Measurements from ENCODE around the gene KCNQ1.

The KCNQ1 gene

GRCh38 chr11:2858995-2859698 is 414.3 kb downstream of the KCNQ1 start:
- no peak overlapping the region for H3K4me3 ChIP-seq (ENCODE audit: low read depth, low read length)
- no peaks in the 10 kb centered on the region for H3K36me3 ChIP-seq
- H3K27me3 ChIP-seq (ENCODE audit: insufficient read depth, low read depth, severe bottlenecking) = no peaks in the 10 kb centered on the region
- no peaks in the 10 kb centered on the region for H3K9me3 ChIP-seq (ENCODE audit: severe bottlenecking)
- no peak for DNase-seq
- H3K27ac ChIP-seq = no peak overlapping the region
- TF ChIP-seq CTCF (IDR thresholded peaks at IDR 0.05; ENCODE audit: low read depth, low read length) = no peak

- TF ChIP-seq CTCF (IDR thresholded peaks at IDR 0.05; ENCODE audit: low read depth, low read length) = no peak
- H3K36me3 ChIP-seq = no peaks in the 10 kb centered on the region
- no peaks in the 10 kb centered on the region for H3K9me3 ChIP-seq (ENCODE audit: severe bottlenecking)
- H3K27me3 ChIP-seq (ENCODE audit: insufficient read depth, low read depth, severe bottlenecking) = no peaks in the 10 kb centered on the region
- no peak for DNase-seq
- H3K4me3 ChIP-seq (ENCODE audit: low read depth, low read length) = no peak overlapping the region
- H3K27ac ChIP-seq = no peak overlapping the region
These were observed 414.9 kb downstream of the KCNQ1 start for GRCh38 chr11:2859699-2860037.

- Histone ChIP-seq H3K27ac (no peak overlapping the region), H3K27me3 (ENCODE audit: insufficient read depth, low read depth, severe bottlenecking) (no peaks in the 10 kb centered on the region), H3K9me3 (ENCODE audit: severe bottlenecking) (no peaks in the 10 kb centered on the region), H3K4me3 (ENCODE audit: low read depth, low read length) (no peak overlapping the region), H3K36me3 (no peaks in the 10 kb centered on the region)
- no peak for TF ChIP-seq CTCF (IDR thresholded peaks at IDR 0.05; ENCODE audit: low read depth, low read length)
- DNase-seq = no peak
These were observed 415.8 kb downstream of the KCNQ1 start for GRCh38 chr11:2860636-2861035.

GRCh38 chr11:2862395-2863275 is 417.8 kb downstream of the KCNQ1 start:
- no peaks in the 10 kb centered on the region for H3K36me3 ChIP-seq
- TF ChIP-seq CTCF (IDR thresholded peaks at IDR 0.05; ENCODE audit: low read depth, low read length) = no peak
- H3K27me3 ChIP-seq (ENCODE audit: insufficient read depth, low read depth, severe bottlenecking) = no peaks in the 10 kb centered on the region
- DNase-seq = no peak
- no peak overlapping the region for H3K4me3 ChIP-seq (ENCODE audit: low read depth, low read length)
- H3K27ac ChIP-seq = no peak overlapping the region
- H3K9me3 ChIP-seq (ENCODE audit: severe bottlenecking) = no peaks in the 10 kb centered on the region

GRCh38 chr11:2863276-2863618 is 418.4 kb downstream of the KCNQ1 start:
- no peak overlapping the region for H3K4me3 ChIP-seq (ENCODE audit: low read depth, low read length)
- no peaks in the 10 kb centered on the region for H3K9me3 ChIP-seq (ENCODE audit: severe bottlenecking)
- TF ChIP-seq CTCF (IDR thresholded peaks at IDR 0.05; ENCODE audit: low read depth, low read length) = no peak
- H3K27ac ChIP-seq = no peak overlapping the region
- no peaks in the 10 kb centered on the region for H3K27me3 ChIP-seq (ENCODE audit: insufficient read depth, low read depth, severe bottlenecking)
- H3K36me3 ChIP-seq = no peaks in the 10 kb centered on the region
- DNase-seq = no peak
